Progenitor cell of endocrine pancreas (in vitro differentiated cells): ENCODE results near the gene DGKB. TPM values are rescaled to one million over a fixed set of nuclear protein-coding genes. Genes with fewer than 3 reads are reported as not detected.

ENCODE experiments used
- DNase-seq: peaks from one replicate; pipeline ENCODE4 v3.0.0; 2021; ENCODE audit warnings: low spot score; ENCODE audit not compliant: unreplicated experiment
- H3K27ac Mint-ChIP-seq: 2 replicates; pipeline ENCODE4 v1.8.0; 2021; ENCODE audit warnings: mild to moderate bottlenecking, moderate library complexity, mixed read lengths
- H3K27me3 Mint-ChIP-seq: 2 replicates; pipeline ENCODE4 v1.8.0; 2021; ENCODE audit warnings: mixed read lengths
- H3K36me3 Mint-ChIP-seq: 2 replicates; pipeline ENCODE4 v1.8.0; 2022; ENCODE audit warnings: mixed read lengths; ENCODE audit not compliant: insufficient read depth
- H3K4me1 Mint-ChIP-seq: 2 replicates; pipeline ENCODE4 v1.8.0; 2021; ENCODE audit warnings: low read depth, mixed read lengths
- H3K4me3 Mint-ChIP-seq: 2 replicates; pipeline ENCODE4 v1.8.0; 2021; ENCODE audit warnings: low read depth, mild to moderate bottlenecking, moderate library complexity, mixed read lengths
- H3K9me3 Mint-ChIP-seq: 2 replicates; pipeline ENCODE4 v1.8.0; 2021; ENCODE audit warnings: low read depth, mixed read lengths
- total RNA-seq: library from RNA; stranded (reverse); gene quantifications from 2 replicates; pipeline ENCODE4 v1.2.1, GENCODE V29; 2021
- TF ChIP-seq, protein P1 (sequence below): fragments of 200-600 bp; sonication (generic); IDR thresholded peaks from one replicate; pipeline ENCODE4 v1.5.0; 2021; ENCODE audit warnings: antibody characterized with exemption, mild to moderate bottlenecking; ENCODE audit not compliant: unreplicated experiment

DGKB gene
- total RNA-seq, 1 donor from 2014 or later = 0.74 TPM

DNA sequence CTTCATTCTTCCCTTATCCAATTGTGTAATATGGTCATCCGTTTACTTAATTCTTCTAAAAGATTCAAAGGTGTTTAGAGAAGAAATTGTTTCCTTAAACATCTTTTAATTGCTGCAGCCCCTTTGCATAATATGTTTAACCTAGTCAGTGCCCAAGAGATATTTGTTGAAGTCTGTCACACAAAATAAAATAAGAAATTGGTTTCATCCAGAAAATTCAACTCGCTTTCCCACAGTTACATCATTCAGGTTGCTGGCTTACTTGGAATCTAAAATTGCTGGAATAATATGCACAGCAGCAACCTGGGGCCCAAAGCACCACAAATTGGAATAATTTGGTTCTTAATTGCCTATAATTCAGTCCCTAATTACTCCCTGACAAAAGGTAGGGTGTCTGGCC is 758.0 kb downstream of the DGKB start:
- H3K27ac Mint-ChIP-seq = no peak overlapping the region
- TF ChIP-seq, protein P1, sequence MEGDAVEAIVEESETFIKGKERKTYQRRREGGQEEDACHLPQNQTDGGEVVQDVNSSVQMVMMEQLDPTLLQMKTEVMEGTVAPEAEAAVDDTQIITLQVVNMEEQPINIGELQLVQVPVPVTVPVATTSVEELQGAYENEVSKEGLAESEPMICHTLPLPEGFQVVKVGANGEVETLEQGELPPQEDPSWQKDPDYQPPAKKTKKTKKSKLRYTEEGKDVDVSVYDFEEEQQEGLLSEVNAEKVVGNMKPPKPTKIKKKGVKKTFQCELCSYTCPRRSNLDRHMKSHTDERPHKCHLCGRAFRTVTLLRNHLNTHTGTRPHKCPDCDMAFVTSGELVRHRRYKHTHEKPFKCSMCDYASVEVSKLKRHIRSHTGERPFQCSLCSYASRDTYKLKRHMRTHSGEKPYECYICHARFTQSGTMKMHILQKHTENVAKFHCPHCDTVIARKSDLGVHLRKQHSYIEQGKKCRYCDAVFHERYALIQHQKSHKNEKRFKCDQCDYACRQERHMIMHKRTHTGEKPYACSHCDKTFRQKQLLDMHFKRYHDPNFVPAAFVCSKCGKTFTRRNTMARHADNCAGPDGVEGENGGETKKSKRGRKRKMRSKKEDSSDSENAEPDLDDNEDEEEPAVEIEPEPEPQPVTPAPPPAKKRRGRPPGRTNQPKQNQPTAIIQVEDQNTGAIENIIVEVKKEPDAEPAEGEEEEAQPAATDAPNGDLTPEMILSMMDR = no peak

DNA sequence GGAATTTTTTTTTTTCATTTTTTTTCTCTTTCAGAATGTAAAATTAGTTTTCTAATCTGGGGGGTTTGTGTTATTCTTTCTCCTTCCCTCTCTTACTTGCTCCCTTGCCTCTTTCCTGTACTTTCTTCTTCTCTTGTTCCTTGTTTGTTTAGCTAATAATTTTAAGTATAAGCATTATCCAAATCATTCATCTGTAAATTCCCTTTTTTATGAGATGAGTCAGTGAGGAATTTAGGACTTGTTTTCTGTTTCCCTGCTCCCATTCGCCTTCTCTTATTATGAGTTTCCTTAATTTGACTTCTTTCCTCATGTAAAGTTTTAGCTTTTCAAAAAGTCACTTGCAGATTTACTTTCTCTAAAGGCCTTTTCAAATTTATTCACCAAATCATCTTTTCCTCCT is 758.4 kb downstream of the DGKB start:
- Mint-ChIP-seq H3K27ac (no peak overlapping the region), H3K9me3 (no peaks in the 10 kb centered on the region), H3K27me3 (no peaks in the 10 kb centered on the region), H3K36me3 (no peaks in the 10 kb centered on the region), H3K4me3 (no peak overlapping the region), H3K4me1 (no peaks in the 10 kb centered on the region)
- DNase-seq = no peak
- TF ChIP-seq, protein P1 = no peak

More for the DNA sequence above, 758.0 kb downstream of the DGKB start:
- Mint-ChIP-seq H3K9me3 (no peaks in the 10 kb centered on the region), H3K27me3 (no peaks in the 10 kb centered on the region), H3K4me1 (no peaks in the 10 kb centered on the region), H3K36me3 (no peaks in the 10 kb centered on the region), H3K4me3 (no peak overlapping the region)
- no peak for DNase-seq

DNA sequence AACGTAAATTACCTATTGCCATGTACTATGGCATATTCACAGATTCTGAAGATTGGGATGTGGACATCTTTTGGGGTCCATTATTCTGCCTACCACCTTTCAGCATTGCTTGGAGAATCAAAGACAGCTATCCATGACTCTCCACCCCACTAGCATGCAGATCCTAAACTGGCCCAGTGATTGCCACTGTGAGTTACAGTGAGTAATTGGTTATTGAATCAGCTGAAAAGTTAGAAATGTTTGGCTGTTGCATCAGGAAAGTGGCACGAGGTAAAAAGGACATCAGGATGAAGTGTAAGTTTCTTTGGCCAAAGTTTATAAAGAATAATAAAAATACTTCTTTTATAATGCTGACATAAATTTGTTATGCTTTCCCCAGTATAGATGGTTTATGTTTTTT is 764.9 kb downstream of the DGKB start:
- Mint-ChIP-seq H3K36me3 (no peaks in the 10 kb centered on the region), H3K27me3 (no peaks in the 10 kb centered on the region), H3K9me3 (no peaks in the 10 kb centered on the region), H3K27ac (no peak overlapping the region), H3K4me3 (no peak overlapping the region), H3K4me1 (no peaks in the 10 kb centered on the region)
- DNase-seq = no peak
- TF ChIP-seq, protein P1 = no peak

DNA sequence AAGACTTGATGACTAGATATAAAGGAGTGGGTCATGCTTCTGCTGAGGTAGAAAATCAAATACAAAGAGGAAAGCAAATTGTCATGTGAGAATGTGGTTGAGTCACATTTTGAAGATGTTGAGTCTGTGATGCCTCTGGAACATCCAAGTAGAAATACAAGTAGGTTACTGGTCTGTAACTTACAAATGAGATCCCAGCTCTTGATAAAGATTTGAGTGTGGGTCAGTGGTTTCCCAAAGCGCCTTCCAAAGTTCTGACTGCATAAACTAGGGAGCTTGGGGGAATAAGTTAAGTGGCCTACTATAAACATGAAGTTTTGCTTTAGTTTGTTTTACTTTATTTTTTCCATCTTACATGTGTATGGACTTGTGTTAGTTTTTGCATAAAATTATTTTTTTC is 768.8 kb downstream of the DGKB start:
- no peak overlapping the region for H3K4me3 Mint-ChIP-seq

DNA sequence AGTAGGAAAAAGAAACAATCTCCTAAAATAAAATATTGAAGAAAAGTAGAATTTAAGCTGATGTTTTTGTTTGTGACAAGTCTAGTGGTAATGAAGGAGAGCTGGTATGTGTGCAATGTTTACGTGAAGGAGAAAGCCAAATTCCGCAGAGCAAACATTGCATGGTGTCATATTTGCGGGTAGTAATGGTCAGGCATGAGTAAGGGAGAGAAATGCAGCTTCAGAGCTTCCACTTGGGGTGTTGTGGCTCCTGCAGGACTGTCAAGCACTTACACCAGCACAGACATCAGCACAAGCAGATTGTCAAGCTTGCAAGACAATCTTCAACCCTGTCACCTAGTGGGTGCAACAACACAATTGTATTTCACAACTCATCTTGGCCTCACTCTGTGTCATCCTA is 776.6 kb downstream of the DGKB start:
- H3K9me3 Mint-ChIP-seq = no peaks in the 10 kb centered on the region
- H3K27me3 Mint-ChIP-seq = no peaks in the 10 kb centered on the region
- H3K36me3 Mint-ChIP-seq = no peaks in the 10 kb centered on the region
- H3K27ac Mint-ChIP-seq = no peak overlapping the region
- no peak overlapping the region for H3K4me3 Mint-ChIP-seq
- TF ChIP-seq, protein P1 = no peak
- DNase-seq = no peak
- peaks cover 7% of the 10 kb centered on the region for H3K4me1 Mint-ChIP-seq

More for the DNA sequence above, 768.8 kb downstream of the DGKB start:
- no peak overlapping the region for H3K27ac Mint-ChIP-seq
- H3K9me3 Mint-ChIP-seq = no peaks in the 10 kb centered on the region
- TF ChIP-seq, protein P1 = no peak
- no peak for DNase-seq
- H3K36me3 Mint-ChIP-seq = no peaks in the 10 kb centered on the region
- no peaks in the 10 kb centered on the region for H3K4me1 Mint-ChIP-seq
- H3K27me3 Mint-ChIP-seq = no peaks in the 10 kb centered on the region
